H1 (cell line): Measurements from ENCODE around the gene ARHGAP5. TPM values are rescaled to one million over a fixed set of nuclear protein-coding genes. Genes with fewer than 3 reads are reported as not detected.

Experiments
- CHD7 ChIP-seq: fragments of 300-600 bp; sonication (generic); IDR thresholded peaks from 2 replicates; pipeline ENCODE4 v1.7.1; 2012; ENCODE audit warnings: low read length, moderate library complexity, mild to moderate bottlenecking, inconsistent platforms; ENCODE audit not compliant: insufficient replicate concordance
- EGR1 ChIP-seq: IDR thresholded peaks from 2 replicates; pipeline ENCODE4 v1.6.1; 2011; ENCODE audit warnings: low read depth, low read length, borderline replicate concordance
- NANOG ChIP-seq: IDR thresholded peaks from 2 replicates; pipeline ENCODE4 v1.6.1; 2011; ENCODE audit warnings: low read length, low read depth, mild to moderate bottlenecking, inconsistent platforms; ENCODE audit not compliant: insufficient read depth, poor library complexity, severe bottlenecking
- POLR2A ChIP-seq, 2 experiments: IDR thresholded peaks; 1 replicate in 1 of 2; 2 replicates in 1 of 2; pipeline ENCODE4 v1.6.1; 2011; ENCODE audit warnings: low read depth in 2 of 2, low read length in 2 of 2, mild to moderate bottlenecking in 2 of 2; ENCODE audit errors: control extremely low read depth in 1 of 2
- RAD21 ChIP-seq, 2 experiments: IDR thresholded peaks in 1 of 2; conservative IDR thresholded peaks in 1 of 2; 2 replicates each; pipeline ENCODE4 v1.6.1; 2011; ENCODE audit warnings: low read depth in 2 of 2, low read length in 2 of 2, improper control_type of control experiment in 1 of 2, inconsistent platforms in 1 of 2, mild to moderate bottlenecking in 1 of 2, moderate library complexity in 1 of 2
- SAP30 ChIP-seq: fragments of 300-600 bp; sonication (generic); IDR thresholded peaks from 2 replicates; pipeline ENCODE4 v1.7.1; 2012; ENCODE audit warnings: low read length, moderate library complexity, mild to moderate bottlenecking, inconsistent platforms; ENCODE audit not compliant: insufficient read depth, insufficient replicate concordance
- SP4 ChIP-seq: IDR thresholded peaks from 2 replicates; pipeline ENCODE4 v1.6.1; 2012; ENCODE audit warnings: low read length, inconsistent platforms
- USF2 ChIP-seq: IDR thresholded peaks from 2 replicates; pipeline ENCODE4 v1.6.1; 2011; ENCODE audit warnings: low read length, improper control_type of control experiment
- polyA plus RNA-seq, 7 experiments: library from polyadenylated mRNA; depleted of rRNA in 3 of 7; stranded (reverse) in 5 of 7; unstranded in 2 of 7; fragments of >200 nt in 5 of 7; fragments of 200-250 nt in 2 of 7; gene quantifications; 1 replicate in 5 of 7; 2 replicates in 1 of 7; 4 replicates in 1 of 7; pipeline versions ENCODE4 v1.2.1 to v1.2.3, GENCODE V29; 2011 to 2013; ENCODE audit warnings: missing spikeins in 2 of 7, mixed read lengths in 2 of 7
- total RNA-seq: library from RNA; stranded (reverse); fragmentation: NEBNext Ultra II Directional; extraction: Animal tissue kit (Norgen Biotek cat#: 25700); gene quantifications from 2 replicates; pipeline ENCODE4 v1.2.1, GENCODE V29; 2021

ARHGAP5 gene
- total and polyA plus RNA-seq, 2 of the 8 experiments (the other 6 are each of a cell fraction or from before 2014, with no cell fraction given): 7.8 to 77.3 TPM

GRCh38 chr14:32099473-32099872, 22.4 kb downstream of the ARHGAP5 start (continued):
- TF ChIP-seq CHD7: no peak
- no peak for TF ChIP-seq EGR1
- no peak for TF ChIP-seq POLR2A (IDR thresholded peaks at IDR 0.05; ENCODE audit: control extremely low read depth in 1 of 2, low read depth in 2 of 2, low read length in 2 of 2)
- no peak for TF ChIP-seq SAP30
- no peak for TF ChIP-seq RAD21 (IDR thresholded peaks at IDR 0.05 in 1 of 2, conservative IDR thresholded peaks at IDR 0.05 in 1 of 2; ENCODE audit: low read depth in 2 of 2, low read length in 2 of 2)
- no peak for TF ChIP-seq SP4
- TF ChIP-seq NANOG: no peak
- no peak for TF ChIP-seq USF2
